IMR-90 (cell line): ENCODE results near the gene LDLRAD3. TPM values are rescaled to one million over a fixed set of nuclear protein-coding genes. Genes with fewer than 3 reads are reported as not detected.

ENCODE experiments used
- ATAC-seq: fragments of 200-7000 bp; cut with Tn5 transposase; 2 replicates; pipeline ENCODE4 v1.9.1; 2020; ENCODE audit warnings: low read depth, mild to moderate bottlenecking, moderate library complexity
- BruUV-seq: library from RNA; stranded (reverse); fragments of 400-500 nt; replicated peaks from 2 replicates; lab custom pipeline; 2021; lab: Mats Ljungman, UMichigan
- CTCF ChIA-PET: fragments of 300-600 bp; formaldehyde crosslinking; extraction: SDS; loops from one replicate; lab custom pipeline; 2021; ENCODE audit warnings: antibody characterized with exemption; lab: Yijun Ruan, JAX
- POLR2A ChIA-PET: fragments of 300-600 bp; sonication (Branson Sonifier 250); formaldehyde crosslinking; loops from one replicate; lab custom pipeline; 2022; ENCODE audit warnings: antibody characterized with exemption; ENCODE audit not compliant: unreplicated experiment; lab: Charles Lee
- DNase-seq: peaks from one replicate; pipeline ENCODE4 v3.0.0; 2013
- H2AFZ ChIP-seq: replicated peaks from 2 replicates; pipeline ENCODE3; 2013; ENCODE audit warnings: low read length, mild to moderate bottlenecking; ENCODE audit not compliant: poor library complexity
- H2AK5ac ChIP-seq: 2 replicates; pipeline ENCODE4 v1.6.1; 2013; ENCODE audit warnings: low read depth, low read length, inconsistent platforms
- H2AK9ac ChIP-seq: replicated peaks from 2 replicates; pipeline ENCODE3; 2013; ENCODE audit warnings: mild to moderate bottlenecking, low read depth, low read length, moderate library complexity; ENCODE audit not compliant: poor library complexity
- H2BK120ac ChIP-seq: 2 replicates; pipeline ENCODE4 v1.6.1; 2013; ENCODE audit warnings: low read depth, low read length, inconsistent platforms
- H2BK15ac ChIP-seq: 3 replicates; pipeline ENCODE4 v1.6.1; 2013; ENCODE audit warnings: low read depth, low read length, inconsistent platforms
- H2BK20ac ChIP-seq: 2 replicates; pipeline ENCODE4 v1.6.1; 2013; ENCODE audit warnings: low read depth, mild to moderate bottlenecking, inconsistent platforms, low read length, moderate library complexity
- H2BK5ac ChIP-seq: 2 replicates; pipeline ENCODE4 v1.6.1; 2013; ENCODE audit warnings: mild to moderate bottlenecking, low read depth, low read length, inconsistent platforms; ENCODE audit not compliant: poor library complexity, severe bottlenecking
- H3K14ac ChIP-seq: replicated peaks from 2 replicates; pipeline ENCODE4 v1.6.1; 2013; ENCODE audit warnings: low read depth, low read length, inconsistent platforms
- H3K18ac ChIP-seq: 2 replicates; pipeline ENCODE4 v1.6.1; 2013; ENCODE audit warnings: low read depth, low read length, control low read depth
- H3K23ac ChIP-seq: 2 replicates; pipeline ENCODE4 v1.6.1; 2013; ENCODE audit warnings: low read depth, low read length, inconsistent platforms
- H3K27ac ChIP-seq: 2 replicates; pipeline ENCODE4 v1.5.1; 2013; ENCODE audit warnings: mild to moderate bottlenecking, control low read depth, low read length; ENCODE audit not compliant: insufficient read depth
- H3K27me3 ChIP-seq: 2 replicates; pipeline ENCODE4 v1.6.1; 2013; ENCODE audit warnings: low read length; ENCODE audit not compliant: control insufficient read depth, insufficient read depth
- H3K36me3 ChIP-seq: 2 replicates; pipeline ENCODE4 v1.6.1; 2013; ENCODE audit warnings: low read length, mixed read lengths; ENCODE audit not compliant: control insufficient read depth, insufficient read depth
- H3K4ac ChIP-seq: 2 replicates; pipeline ENCODE4 v1.6.1; 2013; ENCODE audit warnings: low read depth, low read length, inconsistent platforms
- H3K4me1 ChIP-seq: 2 replicates; pipeline ENCODE4 v1.6.1; 2013; ENCODE audit warnings: low read length, mixed read lengths; ENCODE audit not compliant: control insufficient read depth, insufficient read depth
- H3K4me2 ChIP-seq: 2 replicates; pipeline ENCODE4 v1.6.1; 2013; ENCODE audit warnings: low read depth, mild to moderate bottlenecking, control low read depth, low read length, moderate library complexity
- H3K4me3 ChIP-seq: 2 replicates; pipeline ENCODE4 v1.5.1; 2013; ENCODE audit warnings: low read depth, mild to moderate bottlenecking, control low read depth, low read length, moderate library complexity; ENCODE audit not compliant: insufficient read depth
- H3K56ac ChIP-seq: 2 replicates; pipeline ENCODE4 v1.6.1; 2013; ENCODE audit warnings: low read length, inconsistent platforms; ENCODE audit not compliant: insufficient read depth; ENCODE audit errors: extremely low read depth
- H3K79me1 ChIP-seq, 2 experiments: 2 replicates each; pipeline ENCODE4 v1.6.1; 2013; ENCODE audit warnings: low read length in 2 of 2, inconsistent platforms in 1 of 2, low read depth in 1 of 2
- H3K9ac ChIP-seq: 2 replicates; pipeline ENCODE4 v1.6.1; 2013; ENCODE audit warnings: low read depth, low read length, control low read depth
- H3K9me1 ChIP-seq: 2 replicates; pipeline ENCODE4 v1.6.1; 2013; ENCODE audit warnings: low read length, inconsistent platforms; ENCODE audit not compliant: insufficient read depth
- H3K9me3 ChIP-seq: 2 replicates; pipeline ENCODE4 v1.6.1; 2013; ENCODE audit warnings: low read length; ENCODE audit not compliant: control insufficient read depth, insufficient read depth
- H4K20me1 ChIP-seq: 2 replicates; pipeline ENCODE4 v1.6.1; 2013; ENCODE audit warnings: low read length, inconsistent platforms; ENCODE audit not compliant: insufficient read depth
- H4K5ac ChIP-seq: 2 replicates; pipeline ENCODE4 v1.6.1; 2013; ENCODE audit warnings: mild to moderate bottlenecking, low read depth, low read length, control low read depth
- H4K8ac ChIP-seq, 2 experiments: 2 replicates each; pipeline ENCODE4 v1.6.1; 2013; ENCODE audit warnings: low read depth in 2 of 2, low read length in 2 of 2, control low read depth in 1 of 2, inconsistent platforms in 1 of 2
- H4K91ac ChIP-seq: 2 replicates; pipeline ENCODE4 v1.6.1; 2013; ENCODE audit warnings: low read depth, low read length, inconsistent platforms; ENCODE audit not compliant: insufficient read depth
- CEBPB ChIP-seq: IDR thresholded peaks from 2 replicates; pipeline ENCODE4 v1.6.1; 2012; ENCODE audit warnings: low read depth, low read length, improper control_type of control experiment
- CHD1 ChIP-seq: IDR thresholded peaks from 2 replicates; pipeline ENCODE4 v1.6.1; 2012; ENCODE audit warnings: low read depth, low read length, improper control_type of control experiment
- MXI1 ChIP-seq: IDR thresholded peaks from 2 replicates; pipeline ENCODE4 v1.6.1; 2012; ENCODE audit warnings: low read depth, mild to moderate bottlenecking, low read length, moderate library complexity, borderline replicate concordance
- NFE2L2 ChIP-seq: fragments of 150-350 bp; IDR thresholded peaks from 2 replicates; pipeline ENCODE4 v1.6.1; 2016; ENCODE audit warnings: low read depth, mild to moderate bottlenecking, low read length
- RCOR1 ChIP-seq: IDR thresholded peaks from 2 replicates; pipeline ENCODE4 v1.6.1; 2012; ENCODE audit warnings: mild to moderate bottlenecking, low read length, improper control_type of control experiment; ENCODE audit not compliant: insufficient replicate concordance
- USF2 ChIP-seq: fragments of 150-350 bp; IDR thresholded peaks from 2 replicates; pipeline ENCODE4 v1.6.1; 2017; ENCODE audit warnings: mild to moderate bottlenecking, antibody characterized with exemption, low read length, low read depth
- WGBS, 2 experiments: methylation state at CpG; one replicate each; pipeline versions ENCODE4 v1.1.5 to v1.1.7; 2013; ENCODE audit warnings: missing lambda C conversion rate in 2 of 2; ENCODE audit not compliant: insufficient read length in 1 of 2; ENCODE audit errors: extremely low coverage in 2 of 2; 5-methylcytosine and 5-hydroxymethylcytosine counted together
- dilution Hi-C: fragments of 300-500 bp; cut with HindIII; formaldehyde crosslinking; loops from one replicate; pipeline ENCODE4 v1.14.3; 2018; ENCODE audit warnings: low sequenced_read_pairs; ENCODE audit not compliant: unreplicated experiment
- in situ Hi-C: fragments of 300-500 bp; cut with MboI; formaldehyde crosslinking; loops from 3 replicates; pipeline ENCODE4 v1.14.3; 2019; ENCODE audit warnings: low sequenced_read_pairs, inconsistent platforms, mixed read lengths
- intact Hi-C: fragments of 100-400 bp; cut with micrococcal nuclease; formaldehyde crosslinking; loops from 2 replicates; pipeline ENCODE4 v1.10.0; 2022
- polyA plus RNA-seq, 3 experiments: library from polyadenylated mRNA; depleted of rRNA; stranded (reverse); fragments of >200 nt; gene quantifications; 2 replicates each; pipeline ENCODE4 v1.2.3, GENCODE V29; 2012; ENCODE audit warnings: low replicate concordance in 1 of 3
- total RNA-seq: library from RNA; depleted of rRNA; stranded (reverse); fragments of >200 nt; gene quantifications from 2 replicates; pipeline ENCODE4 v1.2.3, GENCODE V29; 2012

The LDLRAD3 gene
- total and polyA plus RNA-seq, 2 of the 4 experiments (the other 2 are of a cell fraction), result 2.7 to 6.4 TPM

- Histone ChIP-seq H3K9me1 (peaks cover 6% of the 10 kb centered on the region; the same call in 1 of the 2 replicates), H3K4ac (no peak overlapping the region), H3K56ac (no peak overlapping the region), H4K91ac (no peak overlapping the region), H3K4me1 (peaks cover 5% of the 10 kb centered on the region; the same call in 1 of the 2 replicates), H3K27me3 (no peaks in the 10 kb centered on the region), H3K36me3 (no peaks in the 10 kb centered on the region), H3K9me3 (no peaks in the 10 kb centered on the region), H3K27ac (no peak overlapping the region), H4K20me1 (no peaks in the 10 kb centered on the region), H4K8ac (no peak overlapping the region), H2BK120ac (no peak overlapping the region), H3K4me2 (no peak overlapping the region), H2AFZ (peak overlapping the region; percentile 8), H3K9ac (no peak overlapping the region), H2BK20ac (no peak overlapping the region), H3K14ac (no peak overlapping the region), H2BK5ac (no peak overlapping the region), H2AK9ac (no peak overlapping the region), H2BK15ac (no peak overlapping the region), H3K23ac (no peak overlapping the region), H3K4me3 (no peak overlapping the region), H4K5ac (no peak overlapping the region), H3K18ac (no peak overlapping the region), H3K79me1 (no peaks in the 10 kb centered on the region), H2AK5ac (no peak overlapping the region)
- WGBS, 2 experiments, result 35% methylated on average over 2 of the region's 12 CpGs; no CpG with 5 or more reads in 1 of the 2 experiments
- ATAC-seq (no peak), DNase-seq (no peak)
- no TSS peak for BruUV-seq
- in situ Hi-C loops (no loop called here), intact Hi-C loops (no loop called here), dilution Hi-C loops (no loop called here)
- CTCF ChIA-PET, result interaction anchor here (1.5 kb wide), 1 partner anchor 8 kb away, joined by 11 read pairs; no protein-coding TSS in a partner anchor
- POLR2A ChIA-PET, result no interaction called here
- TF ChIP-seq USF2 (no peak), MXI1 (no peak), NFE2L2 (no peak), CEBPB (no peak), RCOR1 (no peak), CHD1 (no peak)
Measured at GRCh38 chr11:36123336-36124101, 179.7 kb downstream of the LDLRAD3 start.
